ENCODE measurements around the gene COL25A1.

The COL25A1 gene

DNA sequence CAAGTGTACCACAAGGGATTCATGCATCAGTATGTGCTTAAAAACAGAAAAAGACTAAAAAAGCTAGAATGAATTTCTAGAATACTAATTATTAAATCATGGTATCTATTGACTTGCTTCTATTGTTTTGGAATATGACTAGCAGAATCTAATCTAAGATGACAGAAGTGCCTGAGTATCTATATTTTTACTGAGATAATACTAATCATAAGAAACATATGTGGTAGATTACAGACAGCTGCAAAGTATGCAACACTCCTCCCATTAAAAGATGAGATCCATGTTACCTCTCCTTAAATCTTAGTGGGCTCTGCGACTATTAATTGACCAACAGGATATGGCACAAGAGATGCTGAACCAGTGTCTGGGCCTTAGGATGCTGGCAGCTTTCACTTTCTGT, 89.4 kb downstream of the COL25A1 start:
- no peak for DNase-seq

DNA sequence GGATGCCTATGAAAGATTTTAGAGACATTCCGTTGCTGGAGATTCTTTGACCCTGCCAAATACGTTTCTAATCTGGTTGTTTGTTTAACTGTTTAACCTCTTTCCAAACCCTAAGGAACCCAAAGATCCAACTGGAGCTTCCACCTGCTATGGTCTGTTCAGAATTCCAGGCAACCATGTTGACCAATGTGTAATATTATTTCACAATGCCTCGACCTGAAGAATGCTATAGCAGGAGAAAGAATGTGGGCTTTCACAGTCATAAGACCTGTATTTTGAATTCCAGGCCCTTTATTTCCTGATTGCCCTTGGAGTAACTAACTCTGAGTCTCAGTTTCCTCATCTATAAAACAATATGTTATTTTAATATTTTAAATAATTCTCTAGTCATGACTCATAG, 90.8 kb downstream of the COL25A1 start:
- DNase-seq = no peak

DNA sequence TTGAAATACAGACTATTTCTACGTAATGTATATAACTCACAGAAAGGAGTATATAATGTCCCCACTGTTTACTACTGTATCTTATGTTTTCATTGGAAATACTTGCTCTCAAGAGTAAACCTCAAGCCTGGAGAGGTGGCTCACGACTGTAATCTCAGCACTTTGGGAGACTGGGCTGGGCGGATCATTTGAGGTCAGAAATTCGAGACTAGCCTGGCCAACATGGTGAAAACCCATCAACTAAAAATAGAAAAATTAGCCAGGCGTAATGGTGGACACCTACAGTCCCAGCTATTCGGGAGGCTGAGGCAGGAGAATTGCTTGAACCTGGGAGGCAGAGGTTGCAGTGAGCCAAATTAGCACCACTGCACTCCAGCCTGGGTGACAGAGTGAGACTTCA, 92.8 kb downstream of the COL25A1 start:
- DNase-seq = no peak

DNA sequence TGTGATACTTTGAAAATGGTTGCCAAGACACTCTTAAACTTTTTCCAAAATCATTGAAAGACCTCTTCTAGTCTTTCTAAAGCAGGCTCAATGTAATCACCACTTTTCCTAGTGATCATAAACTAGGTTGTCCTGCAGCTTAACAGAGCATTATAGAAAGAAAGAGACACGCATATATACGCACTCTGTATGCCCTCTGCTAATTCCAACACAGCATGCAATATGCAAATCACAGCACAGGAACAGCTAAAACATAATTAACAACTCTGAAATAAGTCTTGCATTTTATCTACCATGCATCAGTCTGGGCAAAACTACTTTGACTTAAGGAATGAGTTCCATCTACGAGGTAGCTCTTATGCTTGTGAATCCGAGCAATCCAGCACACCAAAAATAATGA, 94.6 kb downstream of the COL25A1 start:
- no peak for DNase-seq

DNA sequence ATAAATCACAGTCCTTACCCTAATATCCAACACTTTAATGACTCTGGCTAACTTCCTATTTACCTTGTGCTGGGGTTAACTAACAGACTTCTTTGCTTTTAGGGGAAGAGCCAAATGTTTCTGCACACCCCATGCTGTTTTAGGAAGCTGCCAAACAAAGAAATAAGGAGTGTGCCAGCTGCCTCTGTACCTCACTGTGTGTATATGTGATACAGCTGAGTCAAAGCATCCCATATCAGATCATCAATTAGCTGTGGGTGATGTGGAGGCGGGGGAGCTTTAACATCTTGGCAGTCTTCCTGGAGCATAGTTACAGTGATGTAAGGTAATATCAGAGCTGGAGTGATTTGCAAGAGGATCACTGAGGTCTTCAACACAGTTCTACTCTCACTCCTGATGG, 95.4 kb downstream of the COL25A1 start:
- no peak for DNase-seq

DNA sequence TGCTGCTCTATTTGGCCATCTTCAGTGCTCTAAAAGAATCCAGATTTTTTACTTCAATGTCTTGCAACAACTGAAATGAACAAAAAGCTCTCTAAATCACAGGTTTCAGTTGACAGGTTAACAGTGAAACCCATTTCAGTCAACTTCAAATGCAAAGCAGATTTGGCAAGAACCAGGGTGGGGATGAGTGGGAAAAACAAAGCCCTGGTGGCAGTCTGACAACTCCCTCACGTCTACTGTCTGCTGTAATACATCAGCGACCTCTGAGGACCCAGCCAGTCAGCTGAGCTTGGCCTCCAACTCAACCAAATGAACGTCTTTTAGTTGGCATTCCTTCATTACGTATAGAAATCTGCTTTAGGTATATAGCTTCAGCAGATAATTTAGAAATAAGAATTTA, 95.8 kb downstream of the COL25A1 start:
- no peak for DNase-seq

DNA sequence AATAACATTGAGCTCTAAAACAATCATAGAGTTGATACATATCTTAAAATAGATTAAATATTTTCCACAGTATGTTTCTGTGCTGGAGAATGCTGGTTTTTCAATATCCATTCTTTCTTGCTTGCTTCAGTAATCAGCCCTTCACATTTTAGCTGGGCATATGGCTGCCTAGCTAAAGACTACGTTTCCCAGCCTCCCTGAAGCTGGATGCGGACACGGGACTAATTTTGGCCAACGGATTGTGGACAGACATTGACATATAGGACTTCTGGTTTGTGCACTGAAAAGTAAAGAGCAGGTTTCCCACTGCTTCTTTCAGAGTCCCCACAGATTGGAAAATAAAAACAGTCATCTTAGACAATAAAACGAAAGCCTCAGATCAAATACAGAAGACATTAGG, 97.3 kb downstream of the COL25A1 start:
- DNase-seq = no peak

DNA sequence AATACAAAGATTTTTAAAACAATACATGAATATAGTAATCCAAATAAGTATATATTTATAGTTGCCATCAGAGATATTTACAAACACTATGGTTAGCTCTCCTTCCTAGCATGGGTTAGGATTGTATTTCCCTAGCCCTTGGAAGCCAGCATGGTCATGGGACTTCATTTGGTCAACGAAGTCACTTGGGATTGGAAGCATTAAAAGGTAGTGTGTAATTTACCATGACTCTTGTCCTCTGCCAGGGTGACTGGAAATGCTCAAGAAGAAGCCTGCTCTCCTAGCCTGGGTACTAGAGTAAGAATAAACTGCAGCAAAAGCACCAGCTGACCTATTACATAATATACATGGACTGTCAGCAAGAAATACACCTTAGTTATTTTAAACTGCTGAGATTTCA, 102.9 kb downstream of the COL25A1 start:
- no peak for DNase-seq

DNA sequence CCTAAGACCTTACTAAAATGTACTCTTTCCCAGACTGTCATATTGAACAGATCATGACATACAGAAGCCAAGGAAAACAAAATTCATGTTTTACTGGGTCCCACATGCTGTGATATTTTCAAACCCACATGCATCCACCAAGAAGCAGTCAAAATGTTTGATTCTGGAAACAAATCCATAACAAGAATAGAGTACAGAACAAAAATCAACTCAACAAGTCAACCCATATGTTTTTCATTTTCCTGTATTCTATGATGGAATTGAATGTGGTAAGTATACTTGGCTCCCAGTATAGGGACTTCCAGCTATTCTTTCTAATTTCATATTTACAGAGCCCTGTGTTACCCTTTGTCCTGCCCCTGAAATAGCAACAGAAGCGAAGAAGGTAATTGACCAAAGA, 106.8 kb downstream of the COL25A1 start:
- DNase-seq = no peak

DNA sequence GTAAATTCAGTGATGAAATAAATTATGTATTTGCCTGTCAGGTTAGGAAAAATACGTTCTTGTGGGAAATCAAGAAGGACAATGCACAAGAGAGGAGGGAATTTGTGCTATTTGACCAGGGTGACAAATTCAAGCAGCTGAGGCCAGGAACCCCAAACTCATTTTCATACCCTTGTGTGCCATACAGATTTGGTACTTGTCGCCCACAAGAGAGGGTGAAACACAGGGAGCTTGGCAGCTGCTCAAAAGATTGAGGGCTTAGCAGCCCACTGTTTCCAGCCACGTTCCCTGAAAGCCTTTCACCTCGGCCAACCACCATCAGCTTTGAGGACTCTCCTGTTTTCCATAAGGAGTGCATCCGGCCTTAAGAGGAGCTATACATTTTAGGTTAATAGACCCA, 111.2 kb downstream of the COL25A1 start:
- DNase-seq = no peak

DNA sequence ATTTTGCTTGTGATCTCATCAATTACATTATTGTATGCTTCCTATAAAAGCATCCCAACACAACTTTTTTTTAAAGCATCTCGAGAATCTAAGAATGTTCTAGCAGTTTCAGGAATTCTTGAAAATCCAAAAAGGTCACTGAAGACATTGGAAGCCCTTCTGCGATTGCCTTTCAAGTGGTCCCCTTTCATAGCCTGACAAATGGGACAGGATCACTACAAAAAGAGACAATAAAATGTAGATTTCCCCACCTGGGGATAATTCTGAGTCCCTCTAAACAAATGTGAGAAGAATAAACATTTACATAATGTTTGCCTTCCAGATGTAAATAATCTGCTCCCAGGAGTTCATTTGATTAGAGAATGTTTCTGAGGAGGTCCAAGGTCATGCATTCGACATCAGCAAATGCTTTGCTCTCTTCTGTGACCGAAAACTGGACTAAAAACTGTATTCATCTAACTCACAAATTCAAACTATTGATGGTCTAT, 116.0 kb downstream of the COL25A1 start:
- no peak for DNase-seq

DNA sequence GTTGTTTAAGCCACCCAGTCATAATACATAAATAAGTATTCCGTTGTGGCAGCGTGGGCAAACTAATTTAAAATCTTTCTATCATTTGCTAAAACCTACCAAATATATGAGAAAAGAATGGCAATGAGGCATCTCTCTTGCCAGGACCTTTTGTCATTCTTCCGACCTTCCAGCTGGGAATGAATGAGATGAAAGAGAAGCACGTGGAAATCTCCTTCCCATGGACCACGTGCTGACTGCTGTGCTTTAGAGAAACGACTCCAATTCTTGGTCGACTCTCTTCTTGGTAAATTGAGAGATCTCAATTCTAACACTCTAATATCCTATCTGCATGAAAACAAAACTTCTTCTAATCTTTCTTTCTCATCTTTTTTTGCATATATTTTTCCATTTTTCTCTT, 116.5 kb downstream of the COL25A1 start:
- no peak for DNase-seq

DNA sequence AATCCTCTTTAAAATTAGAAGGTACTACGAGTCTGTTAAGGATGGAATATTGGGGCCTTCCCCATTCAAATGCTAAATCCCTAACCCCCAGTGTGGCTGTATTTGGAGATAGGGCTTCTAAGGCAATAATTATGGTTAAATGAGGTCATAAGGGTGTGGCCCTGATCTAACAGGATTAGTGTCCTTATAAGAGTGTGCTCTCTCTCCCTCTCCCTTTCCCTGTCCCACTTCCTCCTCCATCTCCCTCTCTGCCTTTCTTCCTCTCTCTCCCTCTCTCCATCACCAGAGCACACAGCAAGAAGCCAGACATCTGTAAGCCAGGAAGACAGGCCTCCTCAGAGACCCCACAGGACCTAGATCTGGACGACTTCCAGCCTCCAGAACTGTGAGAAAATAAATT, 116.9 kb downstream of the COL25A1 start:
- DNase-seq = no peak

DNA sequence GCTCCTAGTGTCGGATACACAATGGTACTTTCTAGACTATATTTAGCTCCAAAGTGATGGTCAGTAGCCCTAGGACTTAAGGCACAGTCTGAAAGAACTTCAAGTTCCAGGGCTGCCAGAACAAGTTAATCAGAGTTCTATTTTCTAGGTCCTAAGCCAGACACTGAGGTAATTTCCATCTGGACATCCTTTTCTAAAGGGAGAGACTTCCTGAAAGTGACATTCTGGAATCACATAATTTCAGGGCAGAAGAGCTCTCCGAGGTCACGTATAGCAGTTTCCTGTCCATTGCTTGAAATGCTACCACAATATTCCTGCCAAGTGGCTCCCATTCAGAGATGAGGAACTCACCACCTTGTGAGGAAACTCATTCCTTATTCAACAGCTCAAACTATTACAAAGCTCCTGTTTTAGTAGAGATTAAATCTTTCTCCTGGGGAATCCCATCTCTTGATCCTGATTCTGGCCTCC, 117.9 kb downstream of the COL25A1 start:
- DNase-seq = no peak

DNA sequence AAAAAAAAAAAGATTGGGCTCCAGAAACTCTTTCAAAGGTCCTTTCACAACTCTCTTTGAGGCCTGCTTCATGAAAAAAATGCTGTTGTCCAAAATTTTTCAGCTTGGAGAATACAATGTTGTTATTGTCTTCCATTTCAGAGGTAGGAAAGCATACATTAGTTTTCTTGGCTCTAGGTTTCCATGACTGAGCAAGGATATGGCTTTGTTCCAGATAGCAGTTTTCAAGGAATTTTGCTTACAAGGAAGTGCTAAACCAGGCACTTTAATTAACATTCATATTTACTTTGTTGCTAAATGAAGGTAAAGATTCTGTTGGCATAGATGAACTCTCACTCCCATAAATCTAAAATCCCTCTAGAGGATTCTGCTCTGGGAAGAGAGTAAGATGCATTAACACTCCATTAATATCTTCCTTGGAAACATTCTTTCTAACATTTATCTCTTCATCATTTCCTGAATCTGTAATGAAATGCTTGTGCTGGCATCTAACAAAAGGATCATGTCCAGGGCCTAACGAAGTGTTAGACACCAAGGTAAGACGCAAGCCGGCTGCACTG, 118.4 kb downstream of the COL25A1 start:
- no peak for DNase-seq

DNA sequence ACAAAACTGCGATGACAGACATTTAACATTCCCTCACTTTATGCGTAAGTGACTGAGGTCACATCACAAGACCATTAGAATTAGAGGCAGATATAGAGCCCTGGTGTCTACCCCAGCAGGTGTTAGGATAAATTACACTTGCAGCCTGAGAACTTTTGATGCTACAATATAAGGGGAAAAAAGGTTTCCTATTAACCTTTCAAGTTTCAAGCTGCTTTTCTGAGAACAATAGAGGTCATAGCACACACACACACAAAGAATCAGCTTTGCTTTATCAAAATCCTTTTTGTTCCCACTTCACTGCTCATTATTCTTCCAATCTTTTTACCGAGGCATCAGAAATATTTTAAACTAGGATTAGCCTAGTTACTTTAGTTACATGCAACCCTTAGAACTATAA, 119.8 kb downstream of the COL25A1 start:
- DNase-seq = no peak

DNA sequence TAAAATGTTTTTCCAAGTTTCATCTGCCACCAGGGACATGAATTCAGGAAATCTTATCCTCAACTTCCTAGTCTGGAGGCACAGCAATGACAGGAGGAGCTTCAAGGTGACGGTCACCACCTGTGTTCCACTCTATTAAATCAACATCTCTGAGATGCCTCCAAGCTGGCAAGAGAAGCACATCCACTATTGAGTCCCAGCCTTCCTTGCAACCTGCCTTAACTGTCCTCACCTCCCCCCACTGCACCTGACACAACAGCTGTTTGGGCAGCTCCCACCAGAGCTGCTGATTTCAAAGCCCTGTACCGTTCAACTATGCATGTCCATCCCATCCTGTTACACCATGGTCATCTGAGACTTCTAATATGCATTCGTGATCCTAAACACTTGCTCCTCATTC, 123.4 kb downstream of the COL25A1 start:
- no peak for DNase-seq

DNA sequence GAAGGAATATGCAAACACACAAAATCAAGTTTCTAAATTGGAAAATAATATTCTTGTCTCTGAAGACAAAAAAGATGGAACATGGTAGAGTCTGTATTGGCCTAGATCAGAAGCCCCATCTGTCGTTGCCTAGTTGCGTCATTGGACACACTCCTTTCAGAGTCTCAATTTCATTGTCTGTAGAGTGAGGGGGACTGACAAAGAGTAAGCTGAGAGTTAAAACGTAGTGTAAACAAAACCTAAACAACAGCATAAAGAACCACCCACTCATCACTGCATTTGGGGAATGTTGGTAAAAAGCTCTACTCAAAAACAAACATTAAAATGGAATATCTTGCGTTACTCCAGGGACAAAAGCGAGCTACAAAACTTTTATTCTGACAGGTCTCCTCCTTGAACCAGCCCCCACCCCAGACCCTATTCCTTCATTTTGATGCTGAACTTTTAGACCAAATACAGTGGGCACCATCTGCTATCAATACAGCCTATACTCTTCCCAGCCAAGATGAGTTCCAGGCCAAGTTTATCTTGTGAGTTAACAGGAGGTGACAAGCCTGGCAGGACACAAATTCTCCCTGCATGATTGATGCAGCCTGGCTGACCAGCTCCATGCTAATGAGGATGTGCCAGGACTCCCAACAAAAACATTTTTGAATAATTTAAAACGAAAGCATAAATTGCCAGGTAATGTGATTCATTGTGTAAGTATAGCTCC, 125.2 kb downstream of the COL25A1 start:
- DNase-seq = no peak

DNA sequence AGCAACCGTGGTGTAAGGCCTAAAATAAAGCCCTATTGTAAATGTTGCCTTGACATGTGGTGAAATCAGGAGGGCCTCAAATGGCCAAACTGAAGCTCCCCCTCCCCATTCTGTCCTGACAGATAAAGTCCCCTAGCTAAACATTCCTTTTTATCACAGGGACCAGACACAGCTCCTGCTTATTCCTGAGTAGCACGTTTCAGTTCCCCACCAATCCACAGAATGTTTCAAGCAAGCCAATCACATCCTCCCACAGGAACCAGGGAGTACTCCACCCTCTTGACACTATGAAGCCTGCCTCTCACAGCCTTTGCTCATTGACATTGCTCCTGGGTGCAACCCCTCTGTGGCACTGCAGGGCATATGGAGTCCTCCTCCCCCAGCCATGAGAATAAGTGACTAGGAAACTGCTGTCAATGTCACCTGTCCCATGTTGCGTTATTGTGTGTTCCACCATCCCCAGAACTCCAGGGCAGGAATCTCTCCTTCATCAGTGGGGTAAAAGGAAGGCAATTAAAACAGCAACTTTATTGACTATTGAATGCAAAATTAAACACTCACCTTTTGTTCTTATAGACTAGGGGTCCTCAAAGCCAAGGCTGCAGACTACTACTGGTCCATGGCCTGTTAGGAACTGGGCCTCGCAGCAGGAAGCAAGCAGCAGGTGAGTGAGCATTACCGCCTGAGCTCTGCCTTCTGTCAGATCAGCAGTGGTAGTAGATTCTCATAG, 128.1 kb downstream of the COL25A1 start:
- no peak for DNase-seq

DNA sequence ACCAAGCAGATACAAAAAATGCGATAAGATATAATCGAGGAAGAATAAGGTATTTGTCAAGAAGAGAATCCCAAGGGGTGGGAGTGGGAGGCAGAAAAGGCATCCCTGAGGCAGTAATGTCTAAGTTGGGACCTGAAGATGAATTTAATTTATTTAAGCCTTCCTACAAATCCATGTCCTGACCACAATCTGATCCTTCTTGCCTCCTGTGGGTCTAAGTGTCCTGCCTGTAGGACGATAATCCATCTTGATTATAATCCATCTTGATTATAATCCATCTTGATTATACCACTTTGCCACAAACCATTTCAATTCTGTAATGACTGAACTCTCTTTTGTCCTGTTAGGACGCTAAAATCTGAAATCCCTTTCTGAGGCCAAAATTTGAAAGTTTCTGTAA, 130.2 kb downstream of the COL25A1 start:
- DNase-seq = no peak

DNA sequence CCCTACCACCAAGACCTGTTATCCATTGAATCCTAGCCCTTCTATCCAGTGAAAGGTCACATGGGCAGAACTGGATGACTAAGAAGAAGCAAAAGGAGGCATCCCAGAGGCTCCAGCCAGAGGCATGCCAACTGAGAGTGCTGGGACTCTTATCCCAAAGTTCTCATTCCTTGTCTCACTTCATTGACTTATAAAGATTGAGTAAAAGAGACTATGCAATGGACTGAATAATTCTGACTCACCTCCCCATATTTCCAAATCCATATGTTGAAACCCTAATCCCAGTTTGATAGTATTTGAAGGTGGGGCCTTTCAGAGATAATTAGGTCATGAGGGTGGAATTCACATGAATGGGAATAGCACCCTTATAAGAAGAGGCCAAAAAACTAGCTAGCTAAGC, 131.4 kb downstream of the COL25A1 start:
- DNase-seq = no peak

DNA sequence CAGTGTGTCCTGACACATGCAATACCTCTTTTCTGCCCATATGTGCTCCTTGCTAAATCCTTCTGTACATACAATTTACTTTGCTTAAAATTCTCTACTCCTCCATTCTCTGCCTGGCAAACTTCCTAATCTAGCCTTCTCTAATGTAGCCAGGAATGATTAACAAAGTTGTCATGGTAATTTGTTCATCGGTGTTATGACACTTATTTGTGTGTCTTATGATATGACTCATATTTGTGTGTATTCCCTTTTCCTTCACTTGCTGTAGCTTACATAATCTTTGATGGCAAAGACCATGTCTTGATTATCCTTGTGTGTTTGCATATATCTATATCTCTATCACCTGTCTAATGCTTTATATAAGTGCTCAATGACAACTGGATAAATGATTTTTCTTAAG, 133.3 kb downstream of the COL25A1 start:
- no peak for DNase-seq

DNA sequence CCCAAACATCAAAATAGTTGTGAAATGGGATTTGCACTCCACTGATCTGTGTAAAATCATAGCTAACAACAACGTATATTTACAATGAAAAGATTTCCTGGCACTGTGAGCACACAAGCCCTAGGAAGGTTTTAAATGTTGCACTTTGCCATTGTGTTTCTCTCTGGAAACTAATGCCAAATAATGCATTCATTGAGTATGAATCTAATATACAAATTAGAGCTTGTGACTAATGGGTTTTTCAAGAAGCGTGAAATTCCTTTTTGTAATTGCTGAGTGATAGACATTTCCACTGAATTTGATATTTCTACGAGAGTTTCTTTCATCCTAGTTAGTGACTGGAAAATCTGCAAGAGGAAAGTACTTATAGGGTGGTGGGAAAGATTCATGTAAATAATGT, 135.9 kb downstream of the COL25A1 start:
- DNase-seq = no peak

DNA sequence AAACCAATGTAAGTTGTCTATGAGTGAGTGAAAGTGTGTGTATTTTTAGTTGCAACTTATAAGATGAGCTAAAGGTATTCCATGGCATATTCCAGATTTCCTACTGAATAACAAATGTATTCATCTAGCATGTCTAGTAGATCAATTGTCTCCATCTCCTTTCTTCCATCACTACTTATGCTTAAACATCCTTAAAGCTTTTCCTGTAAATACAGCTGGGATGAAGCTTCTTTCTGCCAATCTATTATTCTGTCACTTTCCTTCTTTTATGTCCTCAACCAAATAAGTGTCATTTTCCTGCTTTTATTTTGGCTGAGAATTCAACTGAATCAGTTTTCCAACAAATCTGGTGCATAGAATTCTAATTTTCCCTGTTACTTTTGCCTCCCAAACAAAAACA, 136.3 kb downstream of the COL25A1 start:
- no peak for DNase-seq

Measured in CD4-positive, alpha-beta T cell treated with Interleukin-12 subunit alpha and Interleukin-12 subunit beta, for 1 hour (primary cell).